ENCODE data around the gene CXCL13.
"Not testable (repeated sequence)": the region's sequence is repeated elsewhere in the genome, so short reads cannot be mapped to it uniquely, and the experiment has no call there.

CXCL13 gene

GRCh38 chr4:77605210-77605902, at the start of gene CXCL13:
Gene CXCL13, plus strand, starts transcription at chr4:77605820. Its CDS starts 46 bp downstream, at chr4:77605866.
- no peak for DNase-seq

GRCh38 chr4:77560170-77560569, 45.5 kb upstream of the CXCL13 start:
- DNase-seq = no peak

GRCh38 chr4:77561720-77562119, 43.9 kb upstream of the CXCL13 start:
- not testable (repeated sequence) for DNase-seq

GRCh38 chr4:77564231-77564630, 41.4 kb upstream of the CXCL13 start:
- no peak for DNase-seq

GRCh38 chr4:77566148-77566547, 39.5 kb upstream of the CXCL13 start:
- no peak for DNase-seq

- DNase-seq = no peak
Observed at GRCh38 chr4:77567549-77567948, 38.1 kb upstream of the CXCL13 start.

GRCh38 chr4:77570508-77571214, 35.0 kb upstream of the CXCL13 start:
- not testable (repeated sequence) for DNase-seq

GRCh38 chr4:77576351-77576750, 29.3 kb upstream of the CXCL13 start:
- no peak for DNase-seq

- no peak for DNase-seq
Observed at GRCh38 chr4:77578145-77578544, 27.5 kb upstream of the CXCL13 start.

- DNase-seq = no peak
Observed at GRCh38 chr4:77579406-77580076, 26.1 kb upstream of the CXCL13 start.

GRCh38 chr4:77581724-77582123, 23.9 kb upstream of the CXCL13 start:
- no peak for DNase-seq

- DNase-seq = no peak
Observed at GRCh38 chr4:77582156-77582555, 23.5 kb upstream of the CXCL13 start.

- DNase-seq = no peak
Observed at GRCh38 chr4:77582711-77583110, 22.9 kb upstream of the CXCL13 start.

- DNase-seq = no peak
Observed at GRCh38 chr4:77586951-77587383, 18.7 kb upstream of the CXCL13 start.

GRCh38 chr4:77590482-77590881, 15.1 kb upstream of the CXCL13 start:
- no peak for DNase-seq

- DNase-seq = no peak
Observed at GRCh38 chr4:77591532-77591931, 14.1 kb upstream of the CXCL13 start.

GRCh38 chr4:77593101-77593500, 12.5 kb upstream of the CXCL13 start:
- no peak for DNase-seq

- DNase-seq = no peak
Observed at GRCh38 chr4:77593993-77594392, 11.6 kb upstream of the CXCL13 start.

- no peak for DNase-seq
Observed at GRCh38 chr4:77595364-77595973, 10.2 kb upstream of the CXCL13 start.

- no peak for DNase-seq
Observed at GRCh38 chr4:77599378-77599777, 6.2 kb upstream of the CXCL13 start.

GRCh38 chr4:77600521-77601451, 4.8 kb upstream of the CXCL13 start:
- no peak for DNase-seq

- no peak for DNase-seq
Observed at GRCh38 chr4:77601614-77602187, 3.9 kb upstream of the CXCL13 start.

All from NCI-H2171 (cell line).